ENCODE measurements around the gene PHLPP1. TPM values are rescaled to one million over a fixed set of nuclear protein-coding genes. Genes with fewer than 3 reads are reported as not detected.

The PHLPP1 gene
- total and polyA plus RNA-seq, 12 donors, result 13.8 to 61.6 (median 37.8) TPM

DNA sequence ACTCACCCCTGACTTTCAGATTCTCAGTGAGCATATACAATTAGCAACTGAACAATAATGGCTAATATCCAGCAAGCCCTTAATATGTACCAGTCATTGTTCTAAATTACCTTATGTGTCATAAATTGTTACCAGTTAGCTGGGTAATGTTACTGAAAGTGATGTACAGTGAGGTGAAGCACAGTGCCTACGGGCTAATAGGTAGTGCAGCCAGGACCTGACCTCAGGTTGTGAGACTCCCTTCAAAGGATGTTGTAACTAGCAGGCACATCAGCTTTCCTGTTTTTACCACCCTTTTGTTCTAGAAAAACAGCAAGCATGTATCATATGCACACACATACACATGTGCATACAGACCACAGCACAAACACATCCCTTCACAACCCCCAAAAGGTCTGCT is 258.3 kb downstream of the PHLPP1 start:
- 92 to 100% (median 95%) methylated on average over 1 of the region's 1 CpG for WGBS, 4 donors
- intact Hi-C loops (cut with DNase I), result no loop called here
- Histone ChIP-seq H3K27me3 (no peaks in the 10 kb centered on the region), H3K4me3 (no peak overlapping the region), H3K36me3 (replicated peaks in 1 of 2) (peaks cover 0 to 16% of the 10 kb centered on the region in 2 donors), H3K27ac (no peak overlapping the region), H3K9me3 (replicated peaks in 1 of 3) (no peaks in the 10 kb centered on the region), H3K4me1 (replicated peaks in 1 of 2) (no peaks in the 10 kb centered on the region)
- no peak for DNase-seq
- TF ChIP-seq POLR2A (IDR thresholded peaks at IDR 0.05) (no peak), CTCF (IDR thresholded peaks at IDR 0.05) (no peak)

GRCh38 chr18:62974388-62974787 is 259.0 kb downstream of the PHLPP1 start:
- TF ChIP-seq POLR2A (IDR thresholded peaks at IDR 0.05), result no peak
- no peak for TF ChIP-seq CTCF (IDR thresholded peaks at IDR 0.05)
- Histone ChIP-seq H3K27me3 (no peaks in the 10 kb centered on the region), H3K36me3 (replicated peaks in 1 of 2) (peaks cover 0 to 23% of the 10 kb centered on the region in 2 donors), H3K9me3 (replicated peaks in 1 of 3) (no peaks in the 10 kb centered on the region), H3K4me1 (replicated peaks in 1 of 2) (no peaks in the 10 kb centered on the region), H3K27ac (no peak overlapping the region), H3K4me3 (no peak overlapping the region)
- no peak for DNase-seq
- 61 to 87% (median 66%) methylated on average over 3 of the region's 3 CpGs for WGBS, 4 donors
- intact Hi-C loops (cut with DNase I), result no loop called here

DNA sequence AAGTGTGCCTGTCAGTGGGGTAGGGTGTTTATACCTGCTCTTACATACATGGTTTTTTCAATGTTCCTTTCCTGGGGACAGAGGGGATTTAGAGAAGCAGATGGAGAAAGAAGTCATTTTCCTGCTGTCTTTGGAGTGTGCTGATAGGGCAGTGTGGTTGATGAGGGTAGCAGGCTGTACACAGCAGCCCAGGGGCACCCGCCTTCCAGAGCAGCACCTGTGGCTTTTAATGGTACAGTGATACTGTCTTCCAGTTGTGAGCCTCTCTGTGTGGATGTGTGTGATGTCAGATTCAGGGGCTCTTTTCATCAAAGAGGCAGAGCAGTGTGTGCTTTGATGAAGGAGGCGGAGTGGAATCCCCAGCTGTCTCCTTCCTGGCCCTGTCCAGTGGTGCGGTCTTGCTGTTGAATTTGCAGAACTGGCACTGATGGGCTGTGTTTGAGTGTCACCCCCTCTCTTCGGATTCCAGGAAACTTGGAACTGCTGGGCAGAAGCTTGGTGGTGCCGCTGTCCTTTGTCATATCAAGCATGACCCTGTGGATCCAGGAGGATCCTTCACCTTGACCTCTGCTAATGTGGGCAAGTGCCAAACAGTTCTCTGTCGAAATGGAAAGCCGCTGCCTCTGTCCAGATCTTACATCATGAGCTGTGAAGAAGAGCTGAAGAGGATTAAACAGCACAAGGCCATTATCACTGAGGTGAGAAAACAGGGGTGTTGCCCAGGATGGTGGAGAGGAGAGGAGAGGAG is 259.8 kb downstream of the PHLPP1 start:
- H3K27ac ChIP-seq, result no peak overlapping the region
- peak in 5 of 7 donors; percentile 27 to 69 (median 43) for DNase-seq
- H3K4me3 ChIP-seq, result no peak overlapping the region
- H3K9me3 ChIP-seq (replicated peaks in 1 of 3), result no peaks in the 10 kb centered on the region
- no peaks in the 10 kb centered on the region for H3K4me1 ChIP-seq (replicated peaks in 1 of 2)
- 60 to 65% (median 62%) methylated on average over 3 to 7 of the region's 7 CpGs for WGBS, 4 donors
- H3K36me3 ChIP-seq (replicated peaks in 1 of 2), result peaks cover 0 to 27% of the 10 kb centered on the region in 2 donors
- no peak for TF ChIP-seq CTCF (IDR thresholded peaks at IDR 0.05)
- TF ChIP-seq POLR2A (IDR thresholded peaks at IDR 0.05), result no peak
- H3K27me3 ChIP-seq, result no peaks in the 10 kb centered on the region
- intact Hi-C loops (cut with DNase I), result no loop called here

- TF ChIP-seq POLR2A (IDR thresholded peaks at IDR 0.05) (no peak), CTCF (IDR thresholded peaks at IDR 0.05) (no peak)
Observed at GRCh38 chr18:62975785-62976184, 260.4 kb downstream of the PHLPP1 start.

More at GRCh38 chr18:62975785-62976184, 260.4 kb downstream of the PHLPP1 start:
- Histone ChIP-seq H3K36me3 (replicated peaks in 1 of 2) (peaks cover 0 to 27% of the 10 kb centered on the region in 2 donors), H3K27ac (no peak overlapping the region), H3K27me3 (no peaks in the 10 kb centered on the region), H3K4me1 (replicated peaks in 1 of 2) (no peaks in the 10 kb centered on the region), H3K4me3 (no peak overlapping the region), H3K9me3 (replicated peaks in 1 of 3) (no peaks in the 10 kb centered on the region)
- no peak for DNase-seq
- intact Hi-C loops (cut with DNase I), result no loop called here
- WGBS, 4 donors, result 91 to 97% (median 93%) methylated on average over 2 of the region's 2 CpGs
